Adrenal gland (tissue), 12 donors: ENCODE data around the gene RBM12. TPM values are rescaled to one million over a fixed set of nuclear protein-coding genes. Genes with fewer than 3 reads are reported as not detected.

Source experiments
- DNase-seq, 7 donors: peaks; one replicate each; pipeline ENCODE4 v3.0.0-alpha.2; 2019 to 2020
- H3K27ac ChIP-seq, 5 donors: fragments of 200-600 bp; sonication (generic) in 4 of 5; 1 replicate in 3 of 5; 2 replicates in 2 of 5; pipeline versions ENCODE4 v1.5.1 to v1.8.0; 2016 to 2020; ENCODE audit warnings: mild to moderate bottlenecking in 1 of 5
- H3K27me3 ChIP-seq: fragments of 200-600 bp; 2 replicates; pipeline ENCODE4 v1.8.0; 2021
- H3K36me3 ChIP-seq, 2 donors: fragments of 200-600 bp; replicated peaks in 1 of 2; 1 replicate in 1 of 2; 2 replicates in 1 of 2; pipeline versions ENCODE4 v1.5.1 to v1.8.0; 2018 to 2022
- H3K4me1 ChIP-seq, 2 donors: fragments of 200-600 bp; replicated peaks in 1 of 2; 1 replicate in 1 of 2; 2 replicates in 1 of 2; pipeline versions ENCODE4 v1.5.1 to v1.8.0; 2018 to 2021
- H3K4me3 ChIP-seq, 4 donors: fragments of 200-600 bp; sonication (generic) in 3 of 4; one replicate each; pipeline ENCODE4 v1.5.1; 2016 to 2018
- H3K9me3 ChIP-seq, 3 donors: fragments of 200-600 bp; sonication (generic) in 1 of 3; replicated peaks in 1 of 3; 1 replicate in 2 of 3; 2 replicates in 1 of 3; pipeline versions ENCODE4 v1.5.1 to v1.8.0; 2016 to 2021
- POLR2A ChIP-seq, 2 donors: fragments of 450-650 bp; IDR thresholded peaks; one replicate each; pipeline ENCODE4 v1.6.1; 2017; ENCODE audit warnings: antibody characterized with exemption in 2 of 2, mild to moderate bottlenecking in 2 of 2, moderate library complexity in 1 of 2
- WGBS, 4 donors: extraction: QIAGEN DNeasy Blood & Tissue Kit in 2 of 4; methylation state at CpG; one replicate each; pipeline versions ENCODE4 v1.1.5 to v1.1.7; 2013 to 2017; 5-methylcytosine and 5-hydroxymethylcytosine counted together
- intact Hi-C, 2 donors: fragments of 100-400 bp; cut with DNase I; formaldehyde crosslinking; loops; one replicate each; pipeline versions ENCODE4 v1.14.1 to v1.15.0; 2022 to 2023
- polyA plus RNA-seq, 3 donors: library from polyadenylated mRNA; stranded (reverse); fragments of 200-250 nt in 2 of 3; fragments of 350-450 nt in 1 of 3; fragmentation: Illumina TruSeq in 1 of 3; extraction: RNeasy Lipid Tissue Mini Kit (QIAGEN cat#74804) in 1 of 3; gene quantifications; one replicate each; pipeline ENCODE4 v1.2.3, GENCODE V29; 2013 to 2014
- total RNA-seq, 9 donors: library from RNA; depleted of rRNA in 4 of 9; stranded (reverse); fragments of >200 nt in 4 of 9; fragments of 120-200 nt in 1 of 9; fragmentation: NEBNext Ultra II Directional in 1 of 9; extraction: Animal tissue kit (Norgen Biotek cat#: 25700) in 1 of 9; gene quantifications; one replicate each; pipeline versions ENCODE4 v1.1.0 to v1.2.4, GENCODE V29; 2013 to 2023
- TF ChIP-seq, protein P1 (sequence below), 6 experiments: fragments of 450-650 bp in 4 of 6; fragments of 200-600 bp in 2 of 6; sonication (generic) in 1 of 6; IDR thresholded peaks; 1 replicate in 5 of 6; 2 replicates in 1 of 6; pipeline versions ENCODE4 v1.5.1 to v1.8.0; 2016 to 2021; ENCODE audit warnings: antibody characterized with exemption in 6 of 6, mild to moderate bottlenecking in 2 of 6, moderate library complexity in 1 of 6
- donor health status: healthy with polysubstance abuse.
- donor health status: Bipolar disorder and iron deficiency.
- donor health status: DM: yes; HTN: yes; CAD: no.
- donor health status: DM: no; HTN: no; CAD: no.
- donor health status: DM: no; HTN: no; CAD: no.
- donor health status: DM: yes; HTN: yes; CAD: no.

The RBM12 gene
- total and polyA plus RNA-seq, 12 donors: 7.7 to 98.6 (median 46.5) TPM

DNA sequence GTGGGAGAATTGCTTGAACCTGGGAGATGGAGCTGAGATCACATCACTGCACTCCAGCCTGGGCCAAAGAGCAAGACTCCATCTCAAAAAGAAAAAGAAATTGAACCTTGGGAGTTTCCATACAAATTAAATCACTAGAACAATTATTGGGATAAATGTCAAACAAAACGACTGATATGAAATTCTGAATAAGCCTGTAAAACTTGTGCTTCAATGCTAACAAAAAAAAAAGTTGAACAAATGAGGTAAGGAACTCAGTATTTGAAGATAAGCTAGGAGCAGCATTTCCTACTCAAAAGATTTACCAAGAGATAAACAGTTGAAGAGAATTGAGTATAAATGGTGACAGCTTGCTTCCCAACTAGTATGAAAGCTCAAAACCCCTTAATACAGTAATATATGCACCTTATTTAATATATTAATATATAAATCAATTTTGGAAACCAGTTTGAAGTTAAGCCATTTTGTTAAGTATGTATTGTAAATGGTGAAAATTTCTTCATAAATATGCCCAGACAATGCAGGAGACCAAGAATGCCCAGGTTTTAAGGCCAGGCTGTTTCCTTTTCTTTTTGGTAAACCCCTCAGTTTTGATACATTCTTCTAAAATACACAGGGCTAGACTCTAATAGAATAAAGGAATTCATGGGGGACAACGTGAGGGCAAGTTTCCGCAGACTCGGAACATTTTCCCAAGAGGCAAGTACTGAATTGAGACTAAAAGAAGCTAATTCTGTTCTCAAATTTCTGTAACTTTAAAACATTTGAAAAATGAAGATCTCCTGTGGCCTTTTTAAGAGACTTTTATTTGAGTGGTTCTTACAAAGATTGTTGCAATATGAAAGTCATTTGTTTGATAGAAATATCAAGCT is 38.4 kb upstream of the RBM12 start:
- H3K27me3 ChIP-seq: no peaks in the 10 kb centered on the region
- H3K27ac ChIP-seq: peak overlapping the region in 1 of 5 donors; percentile 3
- H3K4me1 ChIP-seq: peaks cover 6 to 46% of the 10 kb centered on the region in 2 donors
- H3K9me3 ChIP-seq: no peaks in the 10 kb centered on the region
- no peak for DNase-seq
- TF ChIP-seq, protein P1, sequence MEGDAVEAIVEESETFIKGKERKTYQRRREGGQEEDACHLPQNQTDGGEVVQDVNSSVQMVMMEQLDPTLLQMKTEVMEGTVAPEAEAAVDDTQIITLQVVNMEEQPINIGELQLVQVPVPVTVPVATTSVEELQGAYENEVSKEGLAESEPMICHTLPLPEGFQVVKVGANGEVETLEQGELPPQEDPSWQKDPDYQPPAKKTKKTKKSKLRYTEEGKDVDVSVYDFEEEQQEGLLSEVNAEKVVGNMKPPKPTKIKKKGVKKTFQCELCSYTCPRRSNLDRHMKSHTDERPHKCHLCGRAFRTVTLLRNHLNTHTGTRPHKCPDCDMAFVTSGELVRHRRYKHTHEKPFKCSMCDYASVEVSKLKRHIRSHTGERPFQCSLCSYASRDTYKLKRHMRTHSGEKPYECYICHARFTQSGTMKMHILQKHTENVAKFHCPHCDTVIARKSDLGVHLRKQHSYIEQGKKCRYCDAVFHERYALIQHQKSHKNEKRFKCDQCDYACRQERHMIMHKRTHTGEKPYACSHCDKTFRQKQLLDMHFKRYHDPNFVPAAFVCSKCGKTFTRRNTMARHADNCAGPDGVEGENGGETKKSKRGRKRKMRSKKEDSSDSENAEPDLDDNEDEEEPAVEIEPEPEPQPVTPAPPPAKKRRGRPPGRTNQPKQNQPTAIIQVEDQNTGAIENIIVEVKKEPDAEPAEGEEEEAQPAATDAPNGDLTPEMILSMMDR (IDR thresholded peaks at IDR 0.05): no peak
- TF ChIP-seq POLR2A (IDR thresholded peaks at IDR 0.05): no peak
- no peak overlapping the region for H3K4me3 ChIP-seq
- WGBS, 4 donors: 65 to 73% (median 70%) methylated on average over 4 of the region's 4 CpGs
- intact Hi-C loops: no loop called here
- peaks cover 0 to 70% of the 10 kb centered on the region in 2 donors for H3K36me3 ChIP-seq

DNA sequence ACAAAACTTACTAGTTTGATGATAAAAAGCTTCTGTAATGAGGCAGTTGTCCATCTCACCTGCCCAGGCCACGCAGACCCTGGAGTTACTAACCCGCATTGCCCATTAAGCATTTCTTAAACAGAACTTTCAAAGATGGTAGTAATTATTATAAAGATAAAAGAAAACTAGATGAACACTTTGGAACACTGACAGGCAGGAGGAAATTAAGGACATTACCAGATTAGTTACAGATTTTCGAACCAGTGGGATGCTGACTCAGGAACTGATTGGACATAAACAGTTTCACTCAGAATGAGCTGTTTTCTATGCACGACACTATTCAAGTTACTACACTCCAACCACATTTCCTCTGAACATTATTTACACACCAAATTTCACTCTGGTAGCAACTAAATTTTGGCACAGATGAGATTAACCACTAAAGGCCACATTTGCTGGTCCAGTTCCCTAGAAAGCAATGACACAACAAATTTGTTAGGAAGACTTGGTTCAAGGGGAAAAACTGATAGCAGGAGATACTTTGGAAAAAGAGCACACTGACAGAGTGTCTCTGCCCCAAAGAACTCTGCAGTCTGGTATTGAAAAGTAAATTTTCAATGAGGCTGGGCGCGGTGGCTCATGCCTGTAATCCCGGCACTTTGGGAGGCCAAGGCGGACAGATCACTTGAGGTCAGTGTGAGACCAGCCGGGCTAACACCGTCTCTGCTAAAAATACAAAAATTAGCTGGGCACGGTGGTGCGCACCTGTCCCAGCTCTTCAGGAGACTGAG is 37.5 kb upstream of the RBM12 start:
- intact Hi-C loops: no loop called here
- no peaks in the 10 kb centered on the region for H3K9me3 ChIP-seq
- 78 to 82% (median 80%) methylated on average over 12 of the region's 12 CpGs for WGBS, 4 donors
- H3K4me1 ChIP-seq: peaks cover 10 to 48% of the 10 kb centered on the region in 2 donors
- H3K4me3 ChIP-seq: no peak overlapping the region
- peaks cover 0 to 62% of the 10 kb centered on the region in 2 donors for H3K36me3 ChIP-seq
- peak overlapping the region in 1 of 5 donors; percentile 3 for H3K27ac ChIP-seq
- DNase-seq: no peak
- no peaks in the 10 kb centered on the region for H3K27me3 ChIP-seq
- TF ChIP-seq, protein P1 (IDR thresholded peaks at IDR 0.05): no peak
- no peak for TF ChIP-seq POLR2A (IDR thresholded peaks at IDR 0.05)

DNA sequence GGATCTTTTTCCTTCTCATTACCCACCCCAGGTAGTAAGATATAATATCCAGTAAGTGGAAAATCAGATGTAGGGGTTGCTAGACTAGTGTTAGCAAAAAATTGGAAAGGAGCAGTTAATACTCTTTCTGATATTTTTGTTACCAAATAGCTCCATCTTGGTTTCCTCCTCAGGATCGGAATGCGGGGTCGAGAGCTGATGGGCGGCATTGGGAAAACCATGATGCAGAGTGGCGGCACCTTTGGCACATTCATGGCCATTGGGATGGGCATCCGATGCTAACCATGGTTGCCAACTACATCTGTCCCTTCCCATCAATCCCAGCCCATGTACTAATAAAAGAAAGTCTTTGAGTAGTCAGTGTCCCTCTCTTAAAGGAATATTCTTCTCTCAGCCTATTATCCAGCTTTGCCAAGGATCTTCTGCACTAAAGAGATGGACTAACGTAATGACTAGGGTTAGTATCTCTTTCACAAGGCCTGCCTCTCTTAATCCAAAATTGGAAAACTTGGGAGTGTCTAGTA is 36.0 kb upstream of the RBM12 start:
- DNase-seq: no peak
- H3K36me3 ChIP-seq: peaks cover 0 to 46% of the 10 kb centered on the region in 2 donors
- WGBS, 4 donors: 85 to 88% (median 87%) methylated on average over 7 of the region's 7 CpGs
- no peaks in the 10 kb centered on the region for H3K9me3 ChIP-seq
- TF ChIP-seq, protein P1 (IDR thresholded peaks at IDR 0.05): no peak
- TF ChIP-seq POLR2A (IDR thresholded peaks at IDR 0.05): no peak
- peaks cover 10 to 49% of the 10 kb centered on the region in 2 donors for H3K4me1 ChIP-seq
- H3K27me3 ChIP-seq: no peaks in the 10 kb centered on the region
- H3K4me3 ChIP-seq: no peak overlapping the region
- intact Hi-C loops: no loop called here
- H3K27ac ChIP-seq: no peak overlapping the region
